Activated CD8-positive, alpha-beta memory T cell treated with anti-CD3 and anti-CD28 coated beads, Interleukin-2, amount 10 ng/mL, durations not matched to agents 7 days and 5 days (primary cell): Measurements from ENCODE around the gene TRABD2B. TPM values are rescaled to one million over a fixed set of nuclear protein-coding genes. Genes with fewer than 3 reads are reported as not detected.

Source experiments
- ATAC-seq: fragments of 150-1000 bp; cut with Tn5 transposase; one replicate; pipeline ENCODE4 v1.10.0; 2021; ENCODE audit warnings: moderate library complexity
- CTCF ChIA-PET: fragments of 350-600 bp; sonication (Branson Sonifier 250); formaldehyde crosslinking; loops from one replicate; lab custom pipeline; 2021; ENCODE audit warnings: antibody characterized with exemption; lab: Charles Lee
- DNase-seq: peaks from one replicate; pipeline ENCODE4 v3.0.0-alpha.2; 2020
- H3K27ac Mint-ChIP-seq: one replicate; pipeline ENCODE4 v1.8.0; 2021; ENCODE audit warnings: mild to moderate bottlenecking, mixed read lengths
- H3K27me3 Mint-ChIP-seq: one replicate; pipeline ENCODE4 v1.8.0; 2021; ENCODE audit warnings: mixed read lengths
- H3K36me3 Mint-ChIP-seq: one replicate; pipeline ENCODE4 v1.8.0; 2021; ENCODE audit warnings: mild to moderate bottlenecking, mixed read lengths
- H3K4me1 Mint-ChIP-seq: one replicate; pipeline ENCODE4 v1.8.0; 2021; ENCODE audit warnings: mixed read lengths
- H3K4me3 Mint-ChIP-seq: one replicate; pipeline ENCODE4 v1.8.0; 2021; ENCODE audit warnings: mild to moderate bottlenecking, moderate library complexity, mixed read lengths
- H3K9me3 Mint-ChIP-seq: one replicate; pipeline ENCODE4 v1.8.0; 2022; ENCODE audit warnings: low read depth, mixed read lengths
- total RNA-seq, 2 experiments: library from RNA; stranded (reverse); gene quantifications; one replicate each; pipeline ENCODE4 v1.2.3, GENCODE V29; 2021

TRABD2B gene
- total RNA-seq, 2 experiments from 2014 or later, result not detected

DNA sequence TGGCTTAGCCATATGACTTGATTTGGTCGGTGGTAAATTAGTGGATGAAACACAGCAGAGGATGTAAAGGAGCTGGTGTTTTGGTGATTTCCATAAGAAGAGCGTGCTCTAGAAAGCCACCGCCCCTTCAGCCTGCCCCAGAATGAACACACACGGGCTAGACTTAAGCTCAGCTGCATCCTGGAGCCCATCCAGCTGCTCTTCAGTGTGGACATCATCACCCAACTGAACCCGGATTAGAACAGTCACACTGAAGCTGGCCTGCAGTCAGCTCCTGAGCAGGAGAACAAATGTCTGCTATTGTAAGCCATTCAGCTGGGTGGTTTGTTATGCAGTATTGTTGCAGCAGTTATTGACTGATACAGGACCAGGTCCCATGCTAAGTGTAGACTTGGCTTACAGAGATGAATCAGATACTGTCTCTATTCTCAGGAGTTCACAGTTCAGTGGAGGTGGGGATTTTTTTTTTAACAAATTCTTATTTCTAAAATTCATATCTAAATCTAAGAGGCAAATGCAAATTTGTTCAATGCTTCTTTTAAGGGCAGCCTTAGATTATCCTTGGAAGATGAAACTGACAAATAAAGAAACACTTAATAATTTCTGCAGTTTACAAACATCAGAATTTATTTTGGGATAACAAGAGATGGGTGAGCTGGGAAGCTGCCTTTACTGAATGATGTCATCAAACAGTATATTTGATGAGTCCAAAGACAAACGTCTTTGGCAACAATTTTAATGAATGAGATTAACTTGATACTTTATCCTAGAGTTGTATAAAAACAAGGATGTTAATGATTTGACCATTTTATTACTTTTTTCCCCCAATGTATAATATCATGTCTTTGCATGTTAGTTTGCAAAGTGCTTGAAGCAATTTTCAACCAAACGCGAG, 251.2 kb downstream of the TRABD2B start:
- Mint-ChIP-seq H3K9me3 (no peaks in the 10 kb centered on the region), H3K27me3 (peaks cover 13% of the 10 kb centered on the region), H3K27ac (no peak overlapping the region), H3K36me3 (no peaks in the 10 kb centered on the region), H3K4me3 (no peak overlapping the region), H3K4me1 (no peaks in the 10 kb centered on the region)
- DNase-seq (no peak), ATAC-seq (no peak)
- CTCF ChIA-PET, result interaction anchor here (1.4 kb wide), 1 partner anchor 20 kb away, joined by 3 read pairs; no protein-coding TSS in a partner anchor

DNA sequence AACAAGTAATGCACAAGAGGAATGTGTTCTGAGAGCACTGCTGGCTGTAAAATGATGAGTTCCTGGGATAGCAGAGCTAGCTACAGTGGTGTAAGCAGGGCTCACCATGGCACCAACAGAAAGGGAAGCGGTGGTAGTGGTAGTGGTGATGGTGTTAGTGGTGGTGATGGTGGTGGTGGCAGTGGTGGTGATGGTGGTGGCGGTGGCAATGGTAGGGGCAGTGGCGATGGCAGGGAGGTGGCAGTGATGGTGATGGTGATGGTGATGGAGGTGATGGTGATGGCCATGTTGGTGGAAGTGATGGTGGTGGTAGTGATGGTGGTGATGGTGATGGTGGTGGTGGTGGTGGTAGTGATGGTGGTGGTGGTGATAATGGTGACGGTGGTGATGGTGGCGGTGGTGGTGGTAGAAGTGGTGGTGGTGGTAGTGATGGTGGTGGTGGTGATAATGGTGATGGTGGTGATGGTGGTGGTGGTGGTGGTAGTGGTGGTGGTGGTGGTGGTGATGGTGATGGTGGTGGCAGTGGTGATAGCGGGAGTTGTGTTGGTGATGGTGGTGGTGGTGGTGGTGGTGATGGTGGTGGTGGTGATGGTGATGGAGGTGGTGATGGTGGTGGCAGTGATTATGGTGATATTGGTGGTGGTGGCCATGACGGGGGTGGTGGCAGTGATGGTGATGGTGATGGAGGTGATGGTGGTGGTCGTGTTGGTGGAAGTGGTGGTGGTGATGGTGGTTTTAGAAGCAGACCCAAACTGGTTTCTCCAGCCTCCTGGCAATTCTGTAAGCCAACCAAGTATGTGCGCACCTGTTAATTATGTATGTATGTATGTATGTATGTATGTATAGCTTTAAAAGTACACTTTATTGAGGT, 254.1 kb downstream of the TRABD2B start:
- ATAC-seq, result no peak
- CTCF ChIA-PET, result interaction anchor here (1.0 kb wide), 1 partner anchor 12 kb away, joined by 5 read pairs; no protein-coding TSS in a partner anchor
- H3K9me3 Mint-ChIP-seq, result no peaks in the 10 kb centered on the region
- H3K4me1 Mint-ChIP-seq, result no peaks in the 10 kb centered on the region
- H3K27ac Mint-ChIP-seq, result no peak overlapping the region
- H3K36me3 Mint-ChIP-seq, result no peaks in the 10 kb centered on the region
- DNase-seq, result no peak
- H3K27me3 Mint-ChIP-seq, result peaks cover 39% of the 10 kb centered on the region
- H3K4me3 Mint-ChIP-seq, result no peak overlapping the region

DNA sequence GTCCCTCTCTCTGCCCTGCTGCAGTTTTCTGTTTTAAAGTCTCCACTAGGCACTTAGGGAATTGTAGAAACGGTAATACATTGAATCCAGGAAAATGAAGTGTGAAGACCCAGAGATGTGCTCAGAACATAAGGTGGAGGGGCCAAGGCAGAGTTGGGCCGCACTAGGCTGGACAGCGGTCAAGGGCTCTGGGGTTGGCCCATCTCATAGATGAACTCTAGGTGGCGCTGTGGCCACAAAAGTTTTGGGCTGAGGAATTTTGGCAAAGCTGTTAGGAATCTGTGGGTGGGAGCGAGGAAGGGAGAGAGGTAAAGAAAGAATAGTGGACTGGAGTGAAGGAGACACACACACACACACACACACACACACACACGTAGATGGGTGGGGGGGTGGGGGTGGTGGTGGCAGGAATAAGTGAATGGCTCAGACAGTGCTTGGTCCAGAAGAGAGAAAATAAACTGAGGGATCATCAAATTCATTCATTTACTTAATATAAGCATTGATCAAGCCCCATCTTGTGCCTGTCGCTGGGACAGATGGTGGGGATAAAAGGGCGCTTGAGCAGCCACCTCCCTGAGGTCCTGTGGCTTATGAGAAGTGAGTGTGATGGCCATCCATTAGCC, 258.5 kb downstream of the TRABD2B start:
- Mint-ChIP-seq H3K27ac (no peak overlapping the region), H3K27me3 (peaks cover 50% of the 10 kb centered on the region), H3K4me1 (no peaks in the 10 kb centered on the region), H3K36me3 (no peaks in the 10 kb centered on the region), H3K4me3 (no peak overlapping the region), H3K9me3 (no peaks in the 10 kb centered on the region)
- ATAC-seq (no peak), DNase-seq (no peak)
- CTCF ChIA-PET, result interaction anchor here (1.4 to 1.7 kb wide), 4 partner anchors 8 to 174 kb away, joined by 3 to 7 read pairs (median 5); no protein-coding TSS in a partner anchor

GRCh38 chr1:47732489-47732888, 264.7 kb downstream of the TRABD2B start:
- no peaks in the 10 kb centered on the region for H3K9me3 Mint-ChIP-seq
- H3K27me3 Mint-ChIP-seq, result peaks cover 51% of the 10 kb centered on the region
- no peak overlapping the region for H3K27ac Mint-ChIP-seq
- CTCF ChIA-PET, result interaction anchor here (1.3 kb wide), 1 partner anchor 22 kb away, joined by 3 read pairs; no protein-coding TSS in a partner anchor
- no peak for ATAC-seq
- DNase-seq, result no peak
- peaks cover 2% of the 10 kb centered on the region for H3K4me1 Mint-ChIP-seq
- H3K4me3 Mint-ChIP-seq, result no peak overlapping the region
- no peaks in the 10 kb centered on the region for H3K36me3 Mint-ChIP-seq

GRCh38 chr1:47731730-47732129, 265.5 kb downstream of the TRABD2B start:
- H3K27me3 Mint-ChIP-seq, result peaks cover 54% of the 10 kb centered on the region
- H3K9me3 Mint-ChIP-seq, result no peaks in the 10 kb centered on the region
- no peak overlapping the region for H3K27ac Mint-ChIP-seq
- no peaks in the 10 kb centered on the region for H3K36me3 Mint-ChIP-seq
- peaks cover 2% of the 10 kb centered on the region for H3K4me1 Mint-ChIP-seq
- no peak overlapping the region for H3K4me3 Mint-ChIP-seq
- ATAC-seq (no peak), DNase-seq (no peak)
- CTCF ChIA-PET, result interaction anchor here (1.0 to 1.3 kb wide), 2 partner anchors 11 to 23 kb away, joined by 3 read pairs; no protein-coding TSS in a partner anchor

GRCh38 chr1:47729685-47730084, 267.5 kb downstream of the TRABD2B start:
- Mint-ChIP-seq H3K27me3 (peaks cover 59% of the 10 kb centered on the region), H3K27ac (no peak overlapping the region), H3K4me3 (no peak overlapping the region), H3K9me3 (no peaks in the 10 kb centered on the region), H3K4me1 (peaks cover 3% of the 10 kb centered on the region), H3K36me3 (no peaks in the 10 kb centered on the region)
- no peak for DNase-seq
- CTCF ChIA-PET, result no interaction called here
- no peak for ATAC-seq

GRCh38 chr1:47727697-47728085, 269.5 kb downstream of the TRABD2B start:
- no peak overlapping the region for H3K27ac Mint-ChIP-seq
- peaks cover 59% of the 10 kb centered on the region for H3K27me3 Mint-ChIP-seq
- DNase-seq (no peak), ATAC-seq (no peak)
- H3K36me3 Mint-ChIP-seq, result no peaks in the 10 kb centered on the region
- no peak overlapping the region for H3K4me3 Mint-ChIP-seq
- CTCF ChIA-PET, result interaction anchor here (1.1 to 3.0 kb wide), 8 partner anchors 10 to 346 kb away, joined by 3 to 26 read pairs (median 6); no protein-coding TSS in a partner anchor
- H3K9me3 Mint-ChIP-seq, result no peaks in the 10 kb centered on the region
- H3K4me1 Mint-ChIP-seq, result peaks cover 3% of the 10 kb centered on the region

- Mint-ChIP-seq H3K36me3 (no peaks in the 10 kb centered on the region), H3K27me3 (peaks cover 57% of the 10 kb centered on the region), H3K27ac (no peak overlapping the region), H3K4me1 (peaks cover 3% of the 10 kb centered on the region), H3K9me3 (no peaks in the 10 kb centered on the region), H3K4me3 (no peak overlapping the region)
- CTCF ChIA-PET, result interaction anchor here (1.1 to 3.0 kb wide), 14 partner anchors 10 to 548 kb away, joined by 3 to 26 read pairs (median 8); partner anchors contain the start of gene FOXD2
- no peak for DNase-seq
- ATAC-seq, result no peak
Observed at GRCh38 chr1:47727051-47727696, 270.0 kb downstream of the TRABD2B start.

DNA sequence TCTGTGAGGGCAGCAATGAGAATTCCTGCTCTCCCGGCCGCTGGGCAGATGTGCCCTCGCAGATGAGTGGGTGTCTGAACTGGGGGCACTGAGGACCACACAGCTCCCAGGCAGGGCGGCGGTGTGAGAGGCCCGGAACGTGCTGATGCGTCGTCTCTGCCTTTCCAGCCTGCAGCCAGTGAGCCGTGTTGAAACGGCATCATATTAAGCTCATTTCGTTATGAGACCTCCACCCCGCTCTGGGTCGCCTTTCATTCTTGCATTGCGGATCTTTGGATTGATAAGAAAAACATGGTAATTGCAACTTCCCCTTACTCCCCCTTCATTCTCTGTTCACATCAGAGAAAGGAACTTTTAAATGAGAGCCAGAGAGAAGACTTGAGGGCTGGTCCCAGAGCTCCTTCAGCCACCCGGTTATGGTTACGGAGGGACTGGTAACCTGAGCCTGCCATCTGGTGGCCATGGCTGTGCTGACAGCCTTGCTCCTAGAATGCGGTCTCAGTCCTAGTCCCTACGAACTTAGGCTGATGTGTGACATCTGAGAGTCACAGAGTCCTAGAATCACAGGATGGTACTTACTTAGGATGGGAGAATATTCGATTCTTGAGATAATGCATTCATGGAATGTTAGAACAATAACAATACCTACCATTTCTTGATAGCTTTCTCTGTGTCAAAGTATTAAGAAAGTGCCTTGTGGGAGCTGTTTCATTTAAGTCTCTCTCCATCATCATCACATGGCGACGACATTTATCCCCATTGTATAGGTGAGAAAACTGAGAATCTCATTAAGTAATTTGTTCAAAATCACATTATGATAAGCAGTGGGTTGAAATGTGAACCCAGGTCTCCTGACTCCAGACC, 271.0 kb downstream of the TRABD2B start:
- no peak overlapping the region for H3K4me3 Mint-ChIP-seq
- peaks cover 3% of the 10 kb centered on the region for H3K4me1 Mint-ChIP-seq
- no peaks in the 10 kb centered on the region for H3K9me3 Mint-ChIP-seq
- no peak overlapping the region for H3K27ac Mint-ChIP-seq
- peak; percentile 92 for ATAC-seq
- peak; percentile 77 for DNase-seq
- H3K27me3 Mint-ChIP-seq, result peaks cover 53% of the 10 kb centered on the region
- no peaks in the 10 kb centered on the region for H3K36me3 Mint-ChIP-seq
- CTCF ChIA-PET, result interaction anchor here (0.7 to 3.0 kb wide), 27 partner anchors 8 to 547 kb away, joined by 3 to 26 read pairs (median 4); partner anchors contain the start of genes FOXD2 and PDZK1IP1

DNA sequence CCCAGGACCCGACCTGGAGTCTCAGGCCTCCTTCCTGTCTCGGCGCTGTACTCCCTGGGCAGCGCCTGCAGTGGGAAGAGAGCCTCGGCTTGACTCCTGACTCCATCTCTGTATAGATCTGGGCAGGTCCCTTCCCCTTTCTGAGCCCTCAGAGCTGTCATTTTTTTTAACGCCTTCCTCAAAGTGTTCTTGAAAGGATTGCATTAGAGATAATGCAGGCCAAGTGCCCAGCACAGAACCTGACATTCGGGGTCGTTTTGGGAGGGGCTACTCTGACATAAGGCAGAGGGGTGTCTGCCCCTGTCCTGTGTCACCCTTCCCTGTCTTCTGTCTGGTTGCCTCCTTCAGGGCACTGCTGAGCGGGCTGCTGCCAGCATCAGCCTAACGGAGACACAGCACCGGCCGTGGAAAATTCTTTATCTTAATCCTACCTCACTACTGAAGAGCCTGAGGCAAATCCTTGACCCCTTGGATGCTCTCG, 271.6 kb downstream of the TRABD2B start:
- no peak for ATAC-seq
- peaks cover 52% of the 10 kb centered on the region for H3K27me3 Mint-ChIP-seq
- CTCF ChIA-PET, result interaction anchor here (0.7 to 3.0 kb wide), 25 partner anchors 8 to 546 kb away, joined by 3 to 26 read pairs (median 4); partner anchors contain the start of genes FOXD2 and PDZK1IP1
- peaks cover 3% of the 10 kb centered on the region for H3K4me1 Mint-ChIP-seq
- no peak overlapping the region for H3K27ac Mint-ChIP-seq
- H3K9me3 Mint-ChIP-seq, result no peaks in the 10 kb centered on the region
- no peaks in the 10 kb centered on the region for H3K36me3 Mint-ChIP-seq
- H3K4me3 Mint-ChIP-seq, result no peak overlapping the region
- no peak for DNase-seq

- Mint-ChIP-seq H3K4me1 (peaks cover 3% of the 10 kb centered on the region), H3K36me3 (no peaks in the 10 kb centered on the region), H3K4me3 (no peak overlapping the region), H3K27ac (no peak overlapping the region), H3K27me3 (peaks cover 52% of the 10 kb centered on the region), H3K9me3 (no peaks in the 10 kb centered on the region)
- DNase-seq (no peak), ATAC-seq (no peak)
- CTCF ChIA-PET, result interaction anchor here (1.0 to 2.5 kb wide), 4 partner anchors 15 to 310 kb away, joined by 3 to 23 read pairs (median 4); partner anchors contain the start of gene FOXD2
Observed at GRCh38 chr1:47725000-47725473, 272.1 kb downstream of the TRABD2B start.
